CD4-positive, alpha-beta T cell treated with Interleukin-4 for 4 hours (primary cell): ENCODE data around the gene QRICH2.
"Not testable (repeated sequence)": the region's sequence is repeated elsewhere in the genome, so short reads cannot be mapped to it uniquely, and the experiment has no call there.

Source experiments
- DNase-seq: peaks from one replicate; pipeline ENCODE4 v3.0.0-alpha.2; 2020

The QRICH2 gene

DNA sequence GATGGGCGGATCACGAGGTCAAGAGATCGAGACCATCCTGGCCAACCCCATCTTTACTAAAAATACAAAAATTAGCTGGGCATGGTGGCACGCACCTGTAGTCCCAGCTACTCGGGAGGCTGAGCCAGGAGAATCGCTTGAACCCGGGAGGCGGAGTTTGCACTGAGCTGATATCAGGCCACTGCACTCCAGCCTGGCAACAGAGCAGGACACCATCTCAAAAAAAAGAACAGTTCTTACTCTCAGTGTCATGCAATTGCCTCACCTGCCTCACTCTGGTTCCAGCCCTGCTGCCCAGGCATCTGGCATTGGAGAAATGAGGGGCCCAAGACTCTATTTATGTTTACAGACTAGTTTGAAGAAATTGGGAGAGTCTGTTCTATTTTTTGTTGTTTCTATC is 63.4 kb downstream of the QRICH2 start:
- DNase-seq = not testable (repeated sequence)

- DNase-seq = no peak
These were observed 64.0 kb downstream of the QRICH2 start for GRCh38 chr17:76243826-76244679.

- DNase-seq = no peak
These were observed 66.3 kb downstream of the QRICH2 start for GRCh38 chr17:76241691-76242255.

DNA sequence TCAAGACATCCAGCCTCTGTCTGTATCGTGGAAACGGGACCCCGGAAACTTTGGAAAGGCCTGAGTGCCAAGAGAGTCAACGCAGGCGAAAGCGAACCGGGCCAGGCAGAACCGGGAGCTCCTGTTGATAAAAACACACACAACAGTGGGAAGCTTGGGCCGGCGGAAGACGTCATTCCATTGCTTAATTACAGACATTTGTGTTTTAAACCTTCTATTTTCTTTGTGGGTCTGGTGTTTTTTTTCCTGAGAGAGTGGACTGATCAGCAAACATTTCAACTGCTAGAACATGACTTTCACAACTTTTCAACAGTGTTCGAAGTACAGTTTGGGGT is 66.9 kb downstream of the QRICH2 start:
- no peak for DNase-seq

GRCh38 chr17:76240461-76241203 is 67.4 kb downstream of the QRICH2 start, which contains the start of gene RNF157:
RNF157 (minus strand) TSS chr17:76240493; CDS start chr17:76240240, 253 bp downstream.
- DNase-seq = peak; percentile 58

DNA sequence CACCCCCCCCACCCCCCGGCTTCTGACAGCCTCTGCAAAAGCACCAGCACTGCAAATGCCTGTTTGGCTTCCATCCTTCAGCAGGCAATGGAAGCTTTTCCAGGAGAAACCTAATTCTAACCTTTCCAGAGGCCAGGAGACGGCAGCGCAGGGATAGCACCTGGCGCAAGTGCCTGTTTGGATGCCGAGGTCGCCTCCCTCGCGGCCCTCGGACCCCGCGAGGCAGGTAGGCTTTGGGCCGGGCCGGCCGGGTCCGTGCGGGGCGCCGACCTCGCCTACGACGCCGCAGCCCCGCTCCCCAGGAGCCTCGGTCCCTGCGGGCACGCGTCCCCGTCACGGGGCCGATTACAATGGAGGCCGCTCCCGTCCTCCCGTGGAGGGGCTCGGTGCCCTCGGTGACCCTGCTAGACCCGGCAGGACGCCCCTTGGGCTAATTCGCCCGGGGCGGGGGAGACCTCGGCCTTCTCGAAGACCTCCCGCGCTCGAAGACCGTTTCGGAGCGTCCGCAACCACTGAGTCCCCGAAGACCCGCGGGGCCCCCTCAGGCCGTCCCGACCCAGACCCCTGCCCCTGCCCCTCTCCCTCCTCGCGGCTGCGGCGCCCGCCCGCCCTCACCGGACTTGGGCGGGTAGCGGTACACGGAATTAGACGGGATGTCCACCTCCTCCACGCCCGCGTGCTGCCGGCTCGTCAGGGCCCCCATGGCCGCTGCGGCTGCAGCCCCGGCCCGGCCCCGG is 68.4 kb downstream of the QRICH2 start:
- DNase-seq = no peak

DNA sequence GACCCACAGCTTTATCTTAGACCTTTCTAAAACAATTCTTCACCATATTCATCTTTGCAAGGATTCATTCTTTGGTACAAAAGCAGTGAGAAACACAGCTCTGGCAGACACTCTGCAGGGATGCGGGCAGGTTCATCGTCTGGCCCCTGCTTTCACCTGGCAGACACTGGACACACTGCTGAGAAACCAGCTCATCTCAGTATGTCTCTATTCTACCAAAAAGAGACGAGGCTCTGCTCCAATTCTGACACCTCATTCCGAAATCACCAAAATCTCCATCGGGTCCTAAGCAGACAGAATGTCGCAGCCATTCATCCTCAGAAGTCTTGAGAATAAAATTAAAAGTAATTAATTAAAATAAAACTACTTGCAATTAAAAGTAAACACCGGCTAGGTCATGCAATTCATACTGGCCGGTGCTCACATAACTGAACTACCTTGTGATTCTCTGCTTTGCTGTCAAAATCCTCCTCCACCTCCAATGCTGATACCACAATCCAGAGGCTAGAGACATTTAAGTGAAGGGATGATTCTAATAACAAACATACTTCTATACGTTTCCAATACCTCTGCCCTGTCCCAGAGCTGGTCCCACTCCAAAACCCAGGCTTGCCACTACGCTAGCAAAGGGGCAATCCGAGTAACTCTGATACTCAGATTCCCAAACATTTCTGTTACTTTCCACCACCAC is 69.1 kb downstream of the QRICH2 start:
- DNase-seq = no peak

- no peak for DNase-seq
These were observed 70.2 kb downstream of the QRICH2 start for GRCh38 chr17:76237859-76238313.

DNA sequence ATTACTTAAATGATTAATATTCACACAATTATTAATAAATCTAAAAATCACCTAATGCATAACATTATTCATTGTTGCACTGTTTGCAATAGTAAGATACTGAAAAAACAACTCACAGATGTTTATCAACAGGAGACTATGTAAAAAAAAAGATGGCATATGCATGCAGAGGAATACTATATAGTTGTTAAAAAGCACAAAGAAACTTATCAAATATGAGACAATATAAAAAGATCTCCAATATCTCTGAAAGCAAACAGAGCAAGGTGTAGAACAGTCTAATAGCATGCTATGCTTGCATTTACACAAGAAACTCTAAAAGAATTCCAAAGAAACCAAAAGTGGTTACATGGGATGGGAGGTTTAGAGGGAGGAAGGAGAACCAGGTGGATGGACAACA is 71.5 kb downstream of the QRICH2 start:
- no peak for DNase-seq

GRCh38 chr17:76235883-76236282 is 72.2 kb downstream of the QRICH2 start:
- DNase-seq = no peak

DNA sequence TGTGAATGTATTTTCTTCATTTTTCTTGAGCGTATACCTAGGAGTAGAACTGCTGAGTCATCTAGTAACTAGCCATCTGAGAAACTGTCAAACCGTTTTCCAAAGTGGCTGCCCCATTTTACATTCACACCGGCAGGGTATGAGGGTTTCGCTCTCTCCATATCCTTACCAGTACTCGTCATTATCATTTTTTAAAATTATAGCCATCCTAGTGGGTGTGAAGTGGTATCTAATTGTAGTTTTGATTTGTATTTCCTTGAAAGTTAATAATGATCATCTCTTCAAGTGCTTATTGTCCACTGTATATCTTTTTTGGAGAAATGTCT is 73.8 kb downstream of the QRICH2 start:
- peak; percentile 20 for DNase-seq

DNA sequence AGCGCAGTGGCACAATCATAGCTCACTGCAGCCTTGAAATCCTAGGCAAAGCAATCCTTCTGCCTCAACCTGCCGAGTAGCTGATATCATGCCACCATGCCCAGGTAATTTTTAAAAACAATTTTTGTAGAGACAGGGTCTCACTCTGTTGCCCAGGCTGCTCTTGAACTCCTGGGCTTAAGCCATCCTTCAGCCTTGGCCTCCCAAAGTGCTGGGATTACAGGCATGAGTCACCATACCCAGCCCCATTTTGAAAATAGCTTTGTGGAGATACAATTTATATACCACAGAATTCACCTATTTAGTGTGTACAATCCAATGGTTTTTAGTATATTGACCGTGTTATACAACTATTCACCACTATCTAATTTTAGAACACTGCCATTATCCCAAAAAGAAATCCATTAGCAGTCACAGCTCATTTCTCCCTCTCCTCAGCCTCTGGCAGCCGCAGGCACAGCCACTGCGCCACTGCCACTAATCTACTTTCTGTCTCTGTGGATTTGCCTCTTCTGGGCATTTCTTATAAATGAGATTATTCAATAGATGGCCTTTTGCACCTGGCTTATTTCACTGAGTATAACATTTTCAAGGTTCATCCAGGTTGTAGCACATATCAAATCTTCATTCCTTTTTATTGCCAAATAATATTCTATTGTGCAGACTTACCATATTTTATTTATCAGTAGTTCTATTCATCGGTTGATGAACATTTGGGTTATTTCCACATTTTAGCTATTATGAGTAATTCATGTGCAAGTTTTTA is 74.3 kb downstream of the QRICH2 start:
- DNase-seq = no peak

DNA sequence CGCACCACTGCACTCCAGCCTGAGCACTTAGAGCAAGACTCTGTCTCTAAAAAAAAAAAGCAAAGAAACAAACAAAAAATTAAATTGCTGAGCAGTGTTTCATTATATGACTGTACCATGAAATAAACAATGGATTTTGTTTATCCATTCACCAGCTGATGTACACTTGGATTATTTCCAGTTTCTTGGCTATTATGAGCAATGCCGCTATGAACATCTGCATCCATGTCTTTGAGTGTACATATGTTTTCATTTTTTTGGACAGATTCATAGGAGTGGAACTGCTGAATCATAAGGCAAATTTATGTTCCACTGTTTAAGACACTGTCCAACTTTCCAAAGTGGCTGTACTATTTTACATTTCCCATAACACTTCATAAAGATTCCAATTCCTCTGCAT is 75.7 kb downstream of the QRICH2 start:
- no peak for DNase-seq

DNA sequence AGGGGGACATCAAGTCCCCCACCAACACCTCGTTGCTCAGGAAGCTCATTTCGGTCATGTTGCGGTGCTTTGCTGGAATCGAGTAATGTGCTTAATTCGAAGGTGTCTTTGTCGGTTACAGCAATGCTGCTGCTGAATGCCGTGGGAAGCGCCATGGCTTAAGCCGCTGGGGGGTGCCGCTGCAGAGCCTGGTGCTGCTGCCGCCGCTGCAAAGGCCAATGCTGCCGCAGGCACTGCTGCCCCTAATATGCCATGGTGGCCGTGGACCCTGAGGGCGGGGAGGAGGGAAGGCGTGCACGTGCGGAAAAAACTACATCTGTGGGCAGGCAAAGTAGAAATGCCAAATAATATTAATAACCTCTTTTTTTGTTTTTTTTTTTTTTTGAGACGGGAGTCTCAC is 81.3 kb downstream of the QRICH2 start:
- not testable (repeated sequence) for DNase-seq

- not testable (repeated sequence) for DNase-seq
These were observed 82.5 kb downstream of the QRICH2 start for GRCh38 chr17:76225373-76226086.
